Mesothelial cell of epicardium (in vitro differentiated cells): Measurements from ENCODE around the gene UBE2O. TPM values are rescaled to one million over a fixed set of nuclear protein-coding genes. Genes with fewer than 3 reads are reported as not detected.
A peak's percentile ranks its signal among the peaks of the same experiment; 100 is the strongest.

ENCODE experiments used
- DNase-seq, 2 experiments: peaks; one replicate each; pipeline ENCODE4 v3.0.0; 2021; ENCODE audit warnings: low spot score in 2 of 2; ENCODE audit not compliant: unreplicated experiment in 2 of 2
- H3K27ac Mint-ChIP-seq: 2 replicates; pipeline ENCODE4 v1.8.0; 2021; ENCODE audit warnings: mixed read lengths
- H3K27me3 Mint-ChIP-seq: 2 replicates; pipeline ENCODE4 v1.8.0; 2021; ENCODE audit warnings: low read depth, mixed read lengths
- H3K36me3 Mint-ChIP-seq: 2 replicates; pipeline ENCODE4 v1.8.0; 2021; ENCODE audit warnings: mixed read lengths
- H3K4me1 Mint-ChIP-seq: 2 replicates; pipeline ENCODE4 v1.8.0; 2021; ENCODE audit warnings: mixed read lengths
- H3K4me3 Mint-ChIP-seq: 2 replicates; pipeline ENCODE4 v1.8.0; 2021; ENCODE audit warnings: mild to moderate bottlenecking, moderate library complexity, mixed read lengths
- H3K9me3 Mint-ChIP-seq: 2 replicates; pipeline ENCODE4 v1.8.0; 2021; ENCODE audit warnings: mixed read lengths
- CTCF ChIP-seq: fragments of 200-600 bp; sonication (generic); IDR thresholded peaks from one replicate; pipeline ENCODE4 v1.5.0; 2021; ENCODE audit warnings: antibody characterized with exemption; ENCODE audit not compliant: unreplicated experiment
- total RNA-seq: library from RNA; stranded (reverse); gene quantifications from 3 replicates; pipeline ENCODE4 v1.2.1, GENCODE V29; 2021

UBE2O gene
- total RNA-seq, 1 donor from 2014 or later = 46.3 TPM

- H3K4me1 Mint-ChIP-seq = peaks cover 23% of the 10 kb centered on the region
- no peak for TF ChIP-seq CTCF
- H3K36me3 Mint-ChIP-seq = peaks cover 2% of the 10 kb centered on the region
- peak overlapping the region; percentile 48 for H3K27ac Mint-ChIP-seq
- no peak overlapping the region for H3K4me3 Mint-ChIP-seq
- no peaks in the 10 kb centered on the region for H3K27me3 Mint-ChIP-seq
- no peak for DNase-seq
- H3K9me3 Mint-ChIP-seq = no peaks in the 10 kb centered on the region
Measured at GRCh38 chr17:76417499-76418143, 35.3 kb downstream of the UBE2O start.

- peaks cover 2% of the 10 kb centered on the region for H3K36me3 Mint-ChIP-seq
- H3K27ac Mint-ChIP-seq = no peak overlapping the region
- no peaks in the 10 kb centered on the region for H3K9me3 Mint-ChIP-seq
- no peak for DNase-seq
- peaks cover 23% of the 10 kb centered on the region for H3K4me1 Mint-ChIP-seq
- H3K27me3 Mint-ChIP-seq = no peaks in the 10 kb centered on the region
- TF ChIP-seq CTCF = no peak
- H3K4me3 Mint-ChIP-seq = no peak overlapping the region
Measured at GRCh38 chr17:76416899-76417298, 36.1 kb downstream of the UBE2O start.

GRCh38 chr17:76416457-76416856 is 36.5 kb downstream of the UBE2O start:
- DNase-seq = no peak
- H3K27ac Mint-ChIP-seq = no peak overlapping the region
- H3K36me3 Mint-ChIP-seq = peaks cover 2% of the 10 kb centered on the region

GRCh38 chr17:76415786-76416185 is 37.2 kb downstream of the UBE2O start:
- no peaks in the 10 kb centered on the region for H3K27me3 Mint-ChIP-seq
- TF ChIP-seq CTCF = no peak
- no peaks in the 10 kb centered on the region for H3K9me3 Mint-ChIP-seq
- no peak overlapping the region for H3K4me3 Mint-ChIP-seq
- no peak for DNase-seq
- H3K4me1 Mint-ChIP-seq = peaks cover 23% of the 10 kb centered on the region
- H3K27ac Mint-ChIP-seq = no peak overlapping the region
- H3K36me3 Mint-ChIP-seq = peaks cover 2% of the 10 kb centered on the region

More at GRCh38 chr17:76416457-76416856, 36.5 kb downstream of the UBE2O start:
- TF ChIP-seq CTCF = no peak
- H3K4me1 Mint-ChIP-seq = peaks cover 23% of the 10 kb centered on the region
- H3K27me3 Mint-ChIP-seq = no peaks in the 10 kb centered on the region
- H3K4me3 Mint-ChIP-seq = no peak overlapping the region
- H3K9me3 Mint-ChIP-seq = no peaks in the 10 kb centered on the region

GRCh38 chr17:76414334-76415295 is 38.3 kb downstream of the UBE2O start:
- peaks cover 20% of the 10 kb centered on the region for H3K4me1 Mint-ChIP-seq
- no peaks in the 10 kb centered on the region for H3K27me3 Mint-ChIP-seq
- peak; percentile 58 to 74 for DNase-seq
- no peak for TF ChIP-seq CTCF
- no peak overlapping the region for H3K4me3 Mint-ChIP-seq
- peaks cover 2% of the 10 kb centered on the region for H3K36me3 Mint-ChIP-seq
- H3K27ac Mint-ChIP-seq = peak overlapping the region; percentile 57
- no peaks in the 10 kb centered on the region for H3K9me3 Mint-ChIP-seq
